Neural cell (in vitro differentiated cells): Measurements from ENCODE around the gene FGF2. TPM values are rescaled to one million over a fixed set of nuclear protein-coding genes. Genes with fewer than 3 reads are reported as not detected.

Experiments used
- H2AFZ ChIP-seq: fragments of 200-600, 300-800 bp; sonication (generic), shearing (Covaris generic); 2 replicates; pipeline ENCODE4 v1.6.0; 2014; ENCODE audit warnings: low read depth, mild to moderate bottlenecking, antibody characterized with exemption, low read length, moderate library complexity
- H3F3A ChIP-seq: fragments of 200-600 bp; shearing (Covaris generic); 2 replicates; pipeline ENCODE4 v1.6.1; 2016; ENCODE audit warnings: mild to moderate bottlenecking, moderate library complexity, mixed read lengths, antibody characterized with exemption, low read length; ENCODE audit not compliant: insufficient read depth, poor library complexity, severe bottlenecking
- H3K27ac ChIP-seq: fragments of 200-600, 300-800 bp; sonication (generic), shearing (Covaris generic); 2 replicates; pipeline ENCODE4 v1.5.1; 2014; ENCODE audit warnings: mild to moderate bottlenecking, low read length, moderate library complexity
- H3K27me3 ChIP-seq: fragments of 300-800, 200-600 bp; sonication (generic), shearing (Covaris generic); 2 replicates; pipeline ENCODE4 v1.6.0; 2014; ENCODE audit warnings: mild to moderate bottlenecking, low read depth, low read length, moderate library complexity; ENCODE audit not compliant: insufficient read depth
- H3K36me3 ChIP-seq: fragments of 300-800, 200-600 bp; sonication (generic), shearing (Covaris generic); 2 replicates; pipeline ENCODE4 v1.5.1; 2014; ENCODE audit warnings: mild to moderate bottlenecking, antibody characterized with exemption, low read length, moderate library complexity; ENCODE audit not compliant: insufficient read depth
- H3K4me2 ChIP-seq: fragments of 300-800, 200-600 bp; sonication (generic), shearing (Covaris generic); 2 replicates; pipeline ENCODE4 v1.6.0; 2014; ENCODE audit warnings: mild to moderate bottlenecking, low read length
- H3K4me3 ChIP-seq: fragments of 300-800, 200-600 bp; sonication (generic), shearing (Covaris generic); 2 replicates; pipeline ENCODE4 v1.5.1; 2014; ENCODE audit warnings: mild to moderate bottlenecking, low read length, moderate library complexity
- H3K79me2 ChIP-seq: fragments of 200-600 bp; shearing (Covaris generic); replicated peaks from 2 replicates; pipeline ENCODE4 v1.6.0; 2014; ENCODE audit warnings: mild to moderate bottlenecking, low read length, moderate library complexity; ENCODE audit not compliant: insufficient read depth
- H3K9ac ChIP-seq: fragments of 300-800, 200-600 bp; sonication (generic), shearing (Covaris generic); 2 replicates; pipeline ENCODE4 v1.6.1; 2016; ENCODE audit warnings: mild to moderate bottlenecking, low read length, mixed read lengths
- H3K9me2 ChIP-seq: fragments of 200-600 bp; shearing (Covaris generic); 2 replicates; pipeline ENCODE4 v1.6.1; 2016; ENCODE audit warnings: mild to moderate bottlenecking, low read length, mixed read lengths; ENCODE audit not compliant: insufficient read depth
- H3K9me3 ChIP-seq: fragments of 200-600, 300-800 bp; sonication (generic), shearing (Covaris generic); 2 replicates; pipeline ENCODE4 v1.6.1; 2016; ENCODE audit warnings: mild to moderate bottlenecking, mixed run types, low read length, moderate library complexity, mixed read lengths
- H4K20me1 ChIP-seq: fragments of 200-600 bp; shearing (Covaris generic); 2 replicates; pipeline ENCODE4 v1.6.1; 2016; ENCODE audit warnings: mild to moderate bottlenecking, mixed run types; ENCODE audit not compliant: insufficient read depth
- EP300 ChIP-seq: fragments of 450-650 bp; conservative IDR thresholded peaks from 2 replicates; pipeline ENCODE4 v1.6.1; 2014; ENCODE audit warnings: antibody characterized with exemption, mild to moderate bottlenecking, moderate library complexity; ENCODE audit not compliant: poor library complexity, severe bottlenecking
- EZH2 ChIP-seq: fragments of 200-600, 300-800 bp; shearing (Covaris generic), sonication (generic); IDR thresholded peaks from 2 replicates; pipeline ENCODE4 v1.6.1; 2014; ENCODE audit warnings: antibody characterized with exemption, low read length, borderline replicate concordance, mild to moderate bottlenecking; ENCODE audit not compliant: insufficient read depth, poor library complexity, severe bottlenecking
- MXI1 ChIP-seq: fragments of 450-650 bp; conservative IDR thresholded peaks from 2 replicates; pipeline ENCODE4 v1.6.1; 2014; ENCODE audit warnings: antibody characterized with exemption, mild to moderate bottlenecking; ENCODE audit not compliant: poor library complexity, severe bottlenecking
- POLR2AphosphoS5 ChIP-seq: IDR thresholded peaks from 2 replicates; pipeline ENCODE4 v1.6.1; 2012
- RAD21 ChIP-seq: fragments of 450-650 bp; conservative IDR thresholded peaks from 2 replicates; pipeline ENCODE4 v1.6.1; 2014; ENCODE audit warnings: antibody characterized with exemption, mild to moderate bottlenecking, moderate library complexity
- REST ChIP-seq: IDR thresholded peaks from 2 replicates; pipeline ENCODE4 v1.6.1; 2012; ENCODE audit warnings: borderline replicate concordance
- SMC3 ChIP-seq: fragments of 450-650 bp; conservative IDR thresholded peaks from 2 replicates; pipeline ENCODE4 v1.6.1; 2014; ENCODE audit warnings: antibody characterized with exemption, mild to moderate bottlenecking, moderate library complexity; ENCODE audit not compliant: poor library complexity
- TAF1 ChIP-seq: IDR thresholded peaks from 2 replicates; pipeline ENCODE4 v1.6.1; 2012; ENCODE audit warnings: low read depth
- polyA plus RNA-seq: library from polyadenylated mRNA; depleted of rRNA; stranded (reverse); fragments of >200 nt; gene quantifications from 2 replicates; pipeline ENCODE4 v1.2.3, GENCODE V29; 2014
- TF ChIP-seq, protein P1 (sequence below): fragments of 450-650 bp; IDR thresholded peaks from 2 replicates; pipeline ENCODE4 v1.5.1; 2014; ENCODE audit warnings: antibody characterized with exemption, mild to moderate bottlenecking, moderate library complexity; ENCODE audit not compliant: poor library complexity, severe bottlenecking

Gene FGF2
- polyA plus RNA-seq, 1 donor from 2014 or later = 5.8 TPM

- Histone ChIP-seq H4K20me1 (no peaks in the 10 kb centered on the region), H3F3A (no peaks in the 10 kb centered on the region), H3K27me3 (no peaks in the 10 kb centered on the region), H2AFZ (no peak overlapping the region), H3K4me3 (no peak overlapping the region), H3K9ac (no peak overlapping the region), H3K9me2 (no peaks in the 10 kb centered on the region), H3K79me2 (no peaks in the 10 kb centered on the region), H3K27ac (no peak overlapping the region), H3K36me3 (no peaks in the 10 kb centered on the region), H3K4me2 (no peak overlapping the region), H3K9me3 (no peaks in the 10 kb centered on the region)
- TF ChIP-seq, protein P1, sequence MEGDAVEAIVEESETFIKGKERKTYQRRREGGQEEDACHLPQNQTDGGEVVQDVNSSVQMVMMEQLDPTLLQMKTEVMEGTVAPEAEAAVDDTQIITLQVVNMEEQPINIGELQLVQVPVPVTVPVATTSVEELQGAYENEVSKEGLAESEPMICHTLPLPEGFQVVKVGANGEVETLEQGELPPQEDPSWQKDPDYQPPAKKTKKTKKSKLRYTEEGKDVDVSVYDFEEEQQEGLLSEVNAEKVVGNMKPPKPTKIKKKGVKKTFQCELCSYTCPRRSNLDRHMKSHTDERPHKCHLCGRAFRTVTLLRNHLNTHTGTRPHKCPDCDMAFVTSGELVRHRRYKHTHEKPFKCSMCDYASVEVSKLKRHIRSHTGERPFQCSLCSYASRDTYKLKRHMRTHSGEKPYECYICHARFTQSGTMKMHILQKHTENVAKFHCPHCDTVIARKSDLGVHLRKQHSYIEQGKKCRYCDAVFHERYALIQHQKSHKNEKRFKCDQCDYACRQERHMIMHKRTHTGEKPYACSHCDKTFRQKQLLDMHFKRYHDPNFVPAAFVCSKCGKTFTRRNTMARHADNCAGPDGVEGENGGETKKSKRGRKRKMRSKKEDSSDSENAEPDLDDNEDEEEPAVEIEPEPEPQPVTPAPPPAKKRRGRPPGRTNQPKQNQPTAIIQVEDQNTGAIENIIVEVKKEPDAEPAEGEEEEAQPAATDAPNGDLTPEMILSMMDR = no peak
- TF ChIP-seq SMC3 = no peak
- no peak for TF ChIP-seq EZH2
- TF ChIP-seq TAF1 = no peak
- no peak for TF ChIP-seq REST
- TF ChIP-seq RAD21 = no peak
- TF ChIP-seq MXI1 = no peak
- no peak for TF ChIP-seq POLR2AphosphoS5
- TF ChIP-seq EP300 = no peak
These were observed 56.5 kb downstream of the FGF2 start for GRCh38 chr4:122882857-122883735.

DNA sequence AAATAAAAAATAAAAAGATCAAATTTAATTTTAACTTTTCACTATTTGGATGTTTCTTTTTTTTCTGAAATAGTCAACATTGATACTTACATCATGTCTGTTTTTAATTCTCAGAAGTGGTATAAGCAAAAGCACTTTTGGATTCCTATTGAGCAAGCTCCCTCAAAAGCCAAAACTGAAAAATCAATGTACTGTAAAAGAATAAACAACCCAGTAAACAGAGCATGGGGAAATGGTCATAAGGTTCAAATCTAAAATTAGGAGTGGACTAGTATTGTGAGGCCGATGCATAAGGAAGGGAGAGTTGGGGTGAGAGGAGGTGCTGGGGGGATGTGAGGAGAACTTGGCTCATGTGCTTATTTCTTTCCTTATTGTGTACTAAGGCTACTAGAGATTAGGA is 57.9 kb downstream of the FGF2 start:
- H4K20me1 ChIP-seq = no peaks in the 10 kb centered on the region
- H3K4me3 ChIP-seq = no peak overlapping the region
- TF ChIP-seq REST = no peak
- no peak for TF ChIP-seq MXI1
- TF ChIP-seq EP300 = no peak
- TF ChIP-seq, protein P1 = no peak
- TF ChIP-seq RAD21 = no peak
- no peak for TF ChIP-seq EZH2
- TF ChIP-seq POLR2AphosphoS5 = no peak
- no peak for TF ChIP-seq TAF1
- no peak for TF ChIP-seq SMC3
- H3K79me2 ChIP-seq = no peaks in the 10 kb centered on the region
- H3K9me3 ChIP-seq = no peaks in the 10 kb centered on the region
- no peak overlapping the region for H3K27ac ChIP-seq
- no peaks in the 10 kb centered on the region for H3K36me3 ChIP-seq
- H3K27me3 ChIP-seq = no peaks in the 10 kb centered on the region
- no peaks in the 10 kb centered on the region for H3F3A ChIP-seq
- H2AFZ ChIP-seq = no peak overlapping the region
- H3K9ac ChIP-seq = no peak overlapping the region
- H3K4me2 ChIP-seq = no peak overlapping the region
- no peaks in the 10 kb centered on the region for H3K9me2 ChIP-seq
